H4 (cell line): ENCODE data around the gene PLOD2. TPM values are rescaled to one million over a fixed set of nuclear protein-coding genes. Genes with fewer than 3 reads are reported as not detected.

ENCODE experiments used
- DNase-seq: peaks from one replicate; pipeline ENCODE4 v3.0.0-alpha.2; 2015; ENCODE audit warnings: low spot score
- total RNA-seq: library from RNA; depleted of rRNA; stranded (reverse); fragments of >200 nt; shearing (Covaris generic); gene quantifications from 2 replicates; pipeline ENCODE4 v1.2.3, GENCODE V29; 2014

Gene PLOD2
- total RNA-seq, 1 experiment from 2014 or later = 189 TPM

GRCh38 chr3:146100180-146100579 lies 60.8 kb downstream of the PLOD2 start:
- DNase-seq = no peak

- no peak for DNase-seq
Measured at GRCh38 chr3:146099316-146099715, 61.7 kb downstream of the PLOD2 start.

GRCh38 chr3:146093896-146094295 lies 67.1 kb downstream of the PLOD2 start:
- DNase-seq = no peak

GRCh38 chr3:146092230-146092629 lies 68.8 kb downstream of the PLOD2 start:
- no peak for DNase-seq

GRCh38 chr3:146091397-146091796 lies 69.6 kb downstream of the PLOD2 start:
- no peak for DNase-seq

- no peak for DNase-seq
Measured at GRCh38 chr3:146090521-146090920, 70.5 kb downstream of the PLOD2 start.

- DNase-seq = no peak
Measured at GRCh38 chr3:146088840-146089239, 72.1 kb downstream of the PLOD2 start.

GRCh38 chr3:146087116-146087515 lies 73.9 kb downstream of the PLOD2 start:
- DNase-seq = no peak

GRCh38 chr3:146086211-146086610 lies 74.8 kb downstream of the PLOD2 start:
- DNase-seq = no peak

- no peak for DNase-seq
Measured at GRCh38 chr3:146085678-146086077, 75.3 kb downstream of the PLOD2 start.

GRCh38 chr3:146080578-146080977 lies 80.4 kb downstream of the PLOD2 start:
- DNase-seq = no peak

GRCh38 chr3:146078031-146078430 lies 83.0 kb downstream of the PLOD2 start:
- DNase-seq = no peak

- no peak for DNase-seq
Measured at GRCh38 chr3:146077181-146077580, 83.8 kb downstream of the PLOD2 start.

GRCh38 chr3:146072824-146073223 lies 88.2 kb downstream of the PLOD2 start:
- no peak for DNase-seq

- no peak for DNase-seq
Measured at GRCh38 chr3:146072061-146072460, 88.9 kb downstream of the PLOD2 start.

GRCh38 chr3:146071632-146072031 lies 89.4 kb downstream of the PLOD2 start:
- DNase-seq = no peak

- no peak for DNase-seq
Measured at GRCh38 chr3:146067048-146067447, 93.9 kb downstream of the PLOD2 start.

GRCh38 chr3:146065573-146066006 lies 95.4 kb downstream of the PLOD2 start:
- peak; percentile 50 for DNase-seq

GRCh38 chr3:146058241-146058640 lies 102.7 kb downstream of the PLOD2 start:
- no peak for DNase-seq

- no peak for DNase-seq
Measured at GRCh38 chr3:146052791-146053310, 108.1 kb downstream of the PLOD2 start.

- no peak for DNase-seq
Measured at GRCh38 chr3:146052056-146052790, 108.8 kb downstream of the PLOD2 start.

- no peak for DNase-seq
Measured at GRCh38 chr3:146050691-146051090, 110.3 kb downstream of the PLOD2 start.

GRCh38 chr3:146047485-146047884 lies 113.5 kb downstream of the PLOD2 start:
- DNase-seq = no peak

GRCh38 chr3:146044046-146044445 lies 116.9 kb downstream of the PLOD2 start:
- no peak for DNase-seq
